ENCODE data around the gene LRRC3B. TPM values are rescaled to one million over a fixed set of nuclear protein-coding genes. Genes with fewer than 3 reads are reported as not detected.

LRRC3B gene
- total RNA-seq, 1 experiment from 2014 or later, result not detected

GRCh38 chr3:26625187-26625586, 2.6 kb downstream of the LRRC3B start:
- DNase-seq (ENCODE audit: low read depth), result no peak
- in situ Hi-C loops (cut with HindIII; ENCODE audit: low pct_unique_long_range_greater_than_20kb, low sequenced_read_pairs), result no loop called here

GRCh38 chr3:26627080-26627479, 4.5 kb downstream of the LRRC3B start:
- DNase-seq (ENCODE audit: low read depth), result no peak
- in situ Hi-C loops (cut with HindIII; ENCODE audit: low pct_unique_long_range_greater_than_20kb, low sequenced_read_pairs), result no loop called here

- DNase-seq (ENCODE audit: low read depth), result no peak
- in situ Hi-C loops (cut with HindIII; ENCODE audit: low pct_unique_long_range_greater_than_20kb, low sequenced_read_pairs), result no loop called here
These were observed 6.3 kb downstream of the LRRC3B start for GRCh38 chr3:26628915-26629314.

GRCh38 chr3:26630669-26631389, 8.3 kb downstream of the LRRC3B start:
- in situ Hi-C loops (cut with HindIII; ENCODE audit: low pct_unique_long_range_greater_than_20kb, low sequenced_read_pairs), result no loop called here
- DNase-seq (ENCODE audit: low read depth), result no peak

- DNase-seq (ENCODE audit: low read depth), result no peak
These were observed 8.8 kb downstream of the LRRC3B start for GRCh38 chr3:26631390-26631738.

DNA sequence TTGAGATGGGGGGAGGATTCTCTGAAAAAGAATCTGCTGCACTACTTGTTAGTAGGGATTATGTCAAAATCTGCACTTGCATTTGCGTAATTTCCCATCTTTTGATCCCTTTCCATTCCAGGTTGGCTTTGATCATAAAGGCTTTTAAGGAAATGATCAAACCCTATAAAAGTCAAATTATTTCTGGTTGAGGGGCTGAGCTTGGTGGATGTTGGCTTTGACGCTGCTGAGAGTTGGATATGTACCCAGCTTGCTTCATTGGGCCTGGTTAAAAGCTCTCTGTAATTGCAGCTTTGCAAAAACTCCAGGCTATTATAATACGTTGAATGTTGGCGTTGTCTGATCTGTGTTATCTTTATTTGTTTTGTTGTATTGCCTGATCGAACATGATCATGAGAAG, 12.0 kb downstream of the LRRC3B start:
- in situ Hi-C loops (cut with HindIII; ENCODE audit: low pct_unique_long_range_greater_than_20kb, low sequenced_read_pairs), result no loop called here
- no peak for DNase-seq (ENCODE audit: low read depth)

More at GRCh38 chr3:26631390-26631738, 8.8 kb downstream of the LRRC3B start:
- in situ Hi-C loops (cut with HindIII; ENCODE audit: low pct_unique_long_range_greater_than_20kb, low sequenced_read_pairs), result no loop called here

GRCh38 chr3:26636096-26636727, 13.6 kb downstream of the LRRC3B start:
- no peak for DNase-seq (ENCODE audit: low read depth)
- in situ Hi-C loops (cut with HindIII; ENCODE audit: low pct_unique_long_range_greater_than_20kb, low sequenced_read_pairs), result no loop called here

DNA sequence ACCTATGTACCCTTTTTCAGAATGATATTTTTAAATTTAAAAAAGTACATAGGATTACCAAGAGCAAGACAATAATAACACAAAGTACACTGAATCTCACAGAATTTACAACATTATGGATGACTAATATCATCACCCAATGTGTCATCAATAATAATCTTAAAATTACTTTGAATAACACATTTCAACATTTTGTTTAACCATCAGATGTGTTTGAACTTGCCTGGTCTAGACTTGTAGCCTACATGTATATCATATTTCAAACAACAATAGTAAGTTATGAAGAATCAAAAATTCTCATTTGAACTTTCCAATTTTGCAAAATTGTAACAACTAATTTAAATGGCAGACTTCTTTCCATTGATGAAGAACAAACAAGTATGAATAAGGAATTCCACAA, 15.1 kb downstream of the LRRC3B start:
- DNase-seq (ENCODE audit: low read depth), result no peak
- in situ Hi-C loops (cut with HindIII; ENCODE audit: low pct_unique_long_range_greater_than_20kb, low sequenced_read_pairs), result no loop called here

DNA sequence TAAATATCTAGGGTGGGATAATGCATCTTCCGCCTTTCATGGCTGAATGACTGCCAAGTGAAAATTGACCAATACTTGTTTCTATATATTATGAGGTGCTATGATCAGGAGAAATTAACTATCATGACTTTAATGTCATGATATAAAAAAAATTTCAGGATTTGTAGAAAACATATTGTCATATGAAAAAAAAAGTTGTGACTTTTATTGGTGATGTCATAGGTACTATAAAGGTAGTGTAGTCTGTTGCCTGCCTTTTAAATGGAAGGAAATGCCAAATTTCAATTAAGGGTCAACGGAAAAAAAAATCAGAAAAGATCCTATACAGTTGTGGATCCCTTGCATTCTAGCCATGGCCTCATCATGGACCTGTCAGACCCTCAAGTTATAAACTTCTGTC, 15.5 kb downstream of the LRRC3B start:
- no peak for DNase-seq (ENCODE audit: low read depth)
- in situ Hi-C loops (cut with HindIII; ENCODE audit: low pct_unique_long_range_greater_than_20kb, low sequenced_read_pairs), result no loop called here

DNA sequence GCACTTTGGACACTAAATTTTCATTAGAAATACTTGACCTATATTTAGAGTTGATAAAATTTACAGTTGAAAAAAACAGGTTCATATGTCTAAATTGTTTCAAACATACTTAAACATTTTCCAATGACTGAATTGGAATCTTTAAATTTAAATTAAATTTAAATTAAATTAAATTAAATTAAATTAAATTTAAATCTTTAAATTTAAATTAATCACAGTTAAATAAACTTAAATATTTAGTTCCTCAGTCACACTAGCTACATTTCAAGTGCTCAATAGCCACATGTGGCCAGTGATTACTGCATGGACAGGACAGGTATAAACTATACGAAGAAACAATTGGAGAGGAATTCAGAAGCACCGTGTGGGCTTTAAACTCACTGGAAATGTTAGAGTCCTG, 16.8 kb downstream of the LRRC3B start:
- DNase-seq (ENCODE audit: low read depth), result no peak
- in situ Hi-C loops (cut with HindIII; ENCODE audit: low pct_unique_long_range_greater_than_20kb, low sequenced_read_pairs), result no loop called here

DNA sequence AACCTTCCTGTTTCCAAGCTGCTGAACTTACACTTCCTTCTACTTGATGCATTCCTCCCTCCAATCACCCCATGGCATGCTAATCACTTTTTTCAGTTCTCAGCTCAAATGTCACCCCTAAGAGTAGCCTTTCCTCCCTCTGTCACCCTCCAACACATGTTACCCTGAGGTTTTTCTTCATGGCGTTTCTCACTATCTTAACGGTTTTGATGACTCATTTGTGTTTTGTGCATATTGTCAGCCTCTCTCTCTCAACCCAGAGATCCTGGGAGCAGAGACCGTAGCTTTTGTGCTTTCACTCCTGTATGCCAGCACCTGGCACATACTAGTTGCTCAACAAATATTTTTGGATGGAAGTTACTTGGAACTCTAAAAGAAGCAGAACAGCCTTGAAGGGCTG, 24.5 kb downstream of the LRRC3B start:
- DNase-seq (ENCODE audit: low read depth), result no peak
- in situ Hi-C loops (cut with HindIII; ENCODE audit: low pct_unique_long_range_greater_than_20kb, low sequenced_read_pairs), result no loop called here

GRCh38 chr3:26648461-26648860, 25.9 kb downstream of the LRRC3B start:
- no peak for DNase-seq (ENCODE audit: low read depth)
- in situ Hi-C loops (cut with HindIII; ENCODE audit: low pct_unique_long_range_greater_than_20kb, low sequenced_read_pairs), result no loop called here

- no peak for DNase-seq (ENCODE audit: low read depth)
- in situ Hi-C loops (cut with HindIII; ENCODE audit: low pct_unique_long_range_greater_than_20kb, low sequenced_read_pairs), result no loop called here
These were observed 29.6 kb downstream of the LRRC3B start for GRCh38 chr3:26652164-26652563.

DNA sequence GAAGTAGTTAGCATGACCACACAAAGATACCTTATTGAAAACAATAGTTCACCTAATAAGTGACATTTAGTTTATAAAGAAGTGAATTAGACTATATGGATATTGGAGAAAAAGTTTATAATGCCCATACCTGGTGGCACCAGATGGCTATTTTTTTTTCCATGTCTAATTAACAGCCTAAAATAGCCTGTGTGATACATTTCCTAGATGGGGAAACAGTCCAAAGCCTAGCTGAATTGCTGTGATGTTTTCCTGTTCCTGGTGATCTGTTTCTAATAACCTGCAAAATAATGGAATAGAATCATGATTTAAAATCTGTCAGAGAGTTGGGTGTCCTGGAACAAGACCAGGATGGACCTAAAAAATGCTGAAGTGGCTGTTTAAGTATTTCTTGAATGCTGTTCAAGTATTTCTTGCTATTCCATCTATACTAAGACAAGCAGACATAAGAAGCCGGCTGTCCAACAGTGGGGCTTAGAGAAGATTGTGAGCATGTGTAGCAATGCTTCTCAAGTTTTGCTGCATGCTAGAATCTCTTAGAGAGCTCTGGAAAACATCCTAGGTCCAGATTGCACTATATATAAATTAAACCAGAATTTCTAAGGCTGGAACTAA, 31.3 kb downstream of the LRRC3B start:
- in situ Hi-C loops (cut with HindIII; ENCODE audit: low pct_unique_long_range_greater_than_20kb, low sequenced_read_pairs), result no loop called here

GRCh38 chr3:26655231-26655630, 32.7 kb downstream of the LRRC3B start:
- in situ Hi-C loops (cut with HindIII; ENCODE audit: low pct_unique_long_range_greater_than_20kb, low sequenced_read_pairs), result no loop called here
- DNase-seq (ENCODE audit: low read depth), result peak; percentile 22

More for the DNA sequence above, 31.3 kb downstream of the LRRC3B start:
- no peak for DNase-seq (ENCODE audit: low read depth)

- peak; percentile 60 for DNase-seq (ENCODE audit: low read depth)
- in situ Hi-C loops (cut with HindIII; ENCODE audit: low pct_unique_long_range_greater_than_20kb, low sequenced_read_pairs), result no loop called here
These were observed 34.9 kb downstream of the LRRC3B start for GRCh38 chr3:26657348-26657976.

- in situ Hi-C loops (cut with HindIII; ENCODE audit: low pct_unique_long_range_greater_than_20kb, low sequenced_read_pairs), result no loop called here
- no peak for DNase-seq (ENCODE audit: low read depth)
These were observed 45.6 kb downstream of the LRRC3B start for GRCh38 chr3:26668171-26668570.

GRCh38 chr3:26668696-26669095, 46.1 kb downstream of the LRRC3B start:
- DNase-seq (ENCODE audit: low read depth), result no peak
- in situ Hi-C loops (cut with HindIII; ENCODE audit: low pct_unique_long_range_greater_than_20kb, low sequenced_read_pairs), result no loop called here

DNA sequence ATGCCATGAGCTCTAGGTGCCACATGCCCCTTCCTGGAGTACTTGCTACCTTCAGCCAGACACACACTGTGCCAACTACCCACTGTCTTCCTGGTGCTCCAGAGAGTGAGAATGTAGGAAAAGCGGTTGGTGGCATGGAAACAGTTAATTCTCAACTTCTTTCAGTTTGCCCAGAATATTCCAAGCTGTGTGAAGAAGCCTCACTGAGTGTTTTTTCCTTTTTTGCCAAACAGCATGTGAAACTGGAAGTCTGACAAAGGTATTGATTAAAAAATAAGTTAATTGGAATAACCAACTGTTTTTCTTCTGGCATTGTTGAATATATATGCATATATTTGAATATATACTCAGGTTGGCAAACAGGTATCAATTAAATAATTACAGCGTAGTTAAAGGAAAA, 52.8 kb downstream of the LRRC3B start:
- DNase-seq (ENCODE audit: low read depth), result no peak

More for the DNA sequence above, 52.8 kb downstream of the LRRC3B start:
- in situ Hi-C loops (cut with HindIII; ENCODE audit: low pct_unique_long_range_greater_than_20kb, low sequenced_read_pairs), result no loop called here
